GM12873 (cell line): ENCODE measurements around the gene THAP11.

ENCODE experiments used
- TF ChIP-seq, protein P1 (sequence below): IDR thresholded peaks from 2 replicates; pipeline ENCODE4 v1.5.1; 2012; ENCODE audit warnings: low read depth, mild to moderate bottlenecking, moderate library complexity, low read length, control low read depth; ENCODE audit not compliant: insufficient read depth; ENCODE audit errors: missing control alignments

Gene THAP11

DNA sequence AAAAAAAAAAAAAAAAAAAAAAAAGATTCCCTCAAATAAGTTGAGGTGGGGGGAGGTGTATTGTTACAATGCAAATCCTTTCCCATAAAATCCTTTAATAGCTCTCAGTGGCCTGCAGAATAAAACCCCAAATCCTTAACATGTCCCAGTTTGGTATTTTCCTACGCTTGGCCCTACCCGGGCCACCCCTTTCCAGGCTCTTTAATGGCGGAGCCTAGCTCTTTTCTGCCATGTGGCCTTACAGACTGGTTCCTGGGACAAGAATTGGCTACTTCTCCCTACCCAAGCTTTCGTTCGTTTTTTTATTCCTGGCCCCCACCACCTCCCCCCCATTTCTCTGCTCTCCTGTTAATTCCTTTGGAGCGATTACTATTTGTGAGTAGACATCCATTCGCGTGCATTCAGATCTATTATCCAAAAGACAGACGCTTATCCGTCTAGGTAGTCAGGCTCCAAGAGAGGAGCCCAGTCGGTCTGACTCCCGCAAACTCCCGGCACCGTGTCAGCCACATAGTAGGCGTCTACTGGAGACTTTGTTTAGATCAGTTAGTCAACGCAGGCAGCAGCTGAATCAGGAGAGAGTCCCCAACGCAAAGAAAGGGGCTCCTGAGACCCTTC lies 813 bp upstream of the THAP11 start:
- TF ChIP-seq, protein P1, sequence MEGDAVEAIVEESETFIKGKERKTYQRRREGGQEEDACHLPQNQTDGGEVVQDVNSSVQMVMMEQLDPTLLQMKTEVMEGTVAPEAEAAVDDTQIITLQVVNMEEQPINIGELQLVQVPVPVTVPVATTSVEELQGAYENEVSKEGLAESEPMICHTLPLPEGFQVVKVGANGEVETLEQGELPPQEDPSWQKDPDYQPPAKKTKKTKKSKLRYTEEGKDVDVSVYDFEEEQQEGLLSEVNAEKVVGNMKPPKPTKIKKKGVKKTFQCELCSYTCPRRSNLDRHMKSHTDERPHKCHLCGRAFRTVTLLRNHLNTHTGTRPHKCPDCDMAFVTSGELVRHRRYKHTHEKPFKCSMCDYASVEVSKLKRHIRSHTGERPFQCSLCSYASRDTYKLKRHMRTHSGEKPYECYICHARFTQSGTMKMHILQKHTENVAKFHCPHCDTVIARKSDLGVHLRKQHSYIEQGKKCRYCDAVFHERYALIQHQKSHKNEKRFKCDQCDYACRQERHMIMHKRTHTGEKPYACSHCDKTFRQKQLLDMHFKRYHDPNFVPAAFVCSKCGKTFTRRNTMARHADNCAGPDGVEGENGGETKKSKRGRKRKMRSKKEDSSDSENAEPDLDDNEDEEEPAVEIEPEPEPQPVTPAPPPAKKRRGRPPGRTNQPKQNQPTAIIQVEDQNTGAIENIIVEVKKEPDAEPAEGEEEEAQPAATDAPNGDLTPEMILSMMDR, result no peak

DNA sequence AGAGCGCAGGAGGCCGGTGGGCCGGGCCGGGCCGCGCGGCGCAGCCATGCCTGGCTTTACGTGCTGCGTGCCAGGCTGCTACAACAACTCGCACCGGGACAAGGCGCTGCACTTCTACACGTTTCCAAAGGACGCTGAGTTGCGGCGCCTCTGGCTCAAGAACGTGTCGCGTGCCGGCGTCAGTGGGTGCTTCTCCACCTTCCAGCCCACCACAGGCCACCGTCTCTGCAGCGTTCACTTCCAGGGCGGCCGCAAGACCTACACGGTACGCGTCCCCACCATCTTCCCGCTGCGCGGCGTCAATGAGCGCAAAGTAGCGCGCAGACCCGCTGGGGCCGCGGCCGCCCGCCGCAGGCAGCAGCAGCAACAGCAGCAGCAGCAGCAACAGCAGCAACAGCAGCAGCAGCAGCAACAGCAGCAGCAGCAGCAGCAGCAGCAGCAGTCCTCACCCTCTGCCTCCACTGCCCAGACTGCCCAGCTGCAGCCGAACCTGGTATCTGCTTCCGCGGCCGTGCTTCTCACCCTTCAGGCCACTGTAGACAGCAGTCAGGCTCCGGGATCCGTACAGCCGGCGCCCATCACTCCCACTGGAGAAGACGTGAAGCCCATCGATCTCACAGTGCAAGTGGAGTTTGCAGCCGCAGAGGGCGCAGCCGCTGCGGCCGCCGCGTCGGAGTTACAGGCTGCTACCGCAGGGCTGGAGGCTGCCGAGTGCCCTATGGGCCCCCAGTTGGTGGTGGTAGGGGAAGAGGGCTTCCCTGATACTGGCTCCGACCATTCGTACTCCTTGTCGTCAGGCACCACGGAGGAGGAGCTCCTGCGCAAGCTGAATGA lies 606 bp downstream of the THAP11 start:
- TF ChIP-seq, protein P1, result peak; percentile 56

DNA sequence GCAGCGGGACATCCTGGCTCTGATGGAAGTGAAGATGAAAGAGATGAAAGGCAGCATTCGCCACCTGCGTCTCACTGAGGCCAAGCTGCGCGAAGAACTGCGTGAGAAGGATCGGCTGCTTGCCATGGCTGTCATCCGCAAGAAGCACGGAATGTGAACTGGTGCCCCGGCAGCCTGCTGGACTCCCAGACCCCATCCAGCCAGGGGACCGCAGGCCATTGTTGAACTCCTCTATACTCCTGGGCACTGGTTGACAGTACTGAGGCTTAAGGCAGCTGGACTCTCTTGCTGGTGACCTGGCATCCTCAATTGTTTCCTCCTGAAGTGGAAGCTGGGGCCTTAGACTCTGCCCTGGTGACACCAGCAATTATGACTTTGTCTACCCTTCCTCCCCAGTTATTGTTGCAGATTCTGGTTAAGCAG lies 1.2 kb downstream of the THAP11 start:
- TF ChIP-seq, protein P1, result no peak

DNA sequence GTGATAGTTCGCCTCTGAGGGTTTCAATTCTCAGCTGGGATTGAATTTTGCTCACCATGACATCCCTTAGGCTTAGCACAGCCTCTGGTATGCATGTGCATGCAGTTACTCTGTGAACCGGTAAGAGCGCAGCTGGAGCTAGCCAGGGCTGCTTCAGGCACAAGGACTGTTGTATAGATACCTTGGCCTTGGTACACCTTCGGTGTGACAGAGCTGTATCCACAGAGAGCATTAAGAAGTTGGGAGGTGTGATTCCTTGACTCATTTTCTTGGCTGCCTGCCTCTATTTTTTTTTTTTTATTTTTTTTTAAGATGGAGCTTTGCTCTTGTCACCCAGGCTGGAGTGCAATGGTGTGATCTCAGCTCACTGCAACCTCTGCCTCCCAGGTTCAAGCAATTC lies 2.4 kb downstream of the THAP11 start:
- TF ChIP-seq, protein P1, result no peak

DNA sequence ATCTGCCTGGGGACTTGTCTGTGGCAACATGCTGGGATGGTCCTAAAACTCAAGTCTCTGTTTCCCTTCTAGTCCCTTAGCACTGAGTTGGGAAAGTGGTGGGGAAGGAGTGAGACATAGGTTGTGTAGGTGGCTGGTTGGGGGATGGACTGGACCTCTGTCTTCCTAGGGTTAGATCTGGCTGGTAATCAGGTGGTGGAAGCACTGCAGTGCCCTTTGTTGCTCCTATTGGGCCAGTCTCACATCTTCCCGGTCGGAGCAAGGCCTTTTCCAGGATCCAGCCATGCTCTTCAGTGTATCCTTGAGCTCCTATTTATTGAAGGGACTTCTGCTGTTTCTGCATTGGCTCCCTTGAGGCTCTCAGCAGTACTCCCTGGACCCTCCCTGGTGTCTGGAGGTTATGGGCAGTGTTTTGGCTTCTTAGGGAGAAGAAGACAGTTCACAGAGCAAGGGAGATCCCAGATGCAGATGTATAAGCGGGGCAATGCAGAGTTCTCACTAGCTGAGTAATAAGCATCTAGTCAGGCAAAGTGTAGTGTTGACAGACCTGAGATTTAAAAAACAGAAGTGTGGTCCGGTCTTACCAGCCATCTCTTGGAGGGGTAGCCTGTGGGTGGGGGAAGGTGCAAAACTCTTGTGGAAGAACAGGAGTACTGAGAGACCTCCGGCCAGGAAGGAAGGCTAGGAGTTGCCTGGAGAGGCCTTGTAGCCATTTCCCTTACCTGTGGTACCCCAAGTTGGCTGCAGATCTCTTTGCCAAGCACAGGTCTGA lies 3.4 kb downstream of the THAP11 start:
- TF ChIP-seq, protein P1, result no peak

DNA sequence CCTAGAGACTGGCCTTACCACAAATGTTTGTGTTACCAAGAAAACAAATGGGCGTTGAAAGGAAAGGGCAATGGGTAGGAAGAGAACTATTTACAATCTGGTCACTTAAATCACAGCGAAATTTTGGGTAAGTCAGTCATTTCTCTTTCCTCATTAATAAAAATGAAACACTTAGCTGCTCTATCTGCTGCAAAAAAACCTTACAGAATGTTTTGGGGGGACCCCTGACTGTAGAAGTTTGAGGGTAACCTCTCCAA lies 3.9 kb downstream of the THAP11 start:
- TF ChIP-seq, protein P1, result no peak
